H9 (cell line): ENCODE data around the gene MITD1. TPM values are rescaled to one million over a fixed set of nuclear protein-coding genes. Genes with fewer than 3 reads are reported as not detected.

ENCODE experiments used
- DNase-seq: peaks from one replicate; pipeline ENCODE4 v3.0.0-alpha.2; 2017
- H2AFZ ChIP-seq: one replicate; pipeline ENCODE4 v1.6.1; 2013; ENCODE audit warnings: mild to moderate bottlenecking, low read length, control low read depth, moderate library complexity
- H2AK5ac ChIP-seq: 2 replicates; pipeline ENCODE4 v1.6.1; 2013; ENCODE audit warnings: low read length, control low read depth, mixed read lengths; ENCODE audit not compliant: insufficient read length
- H2BK120ac ChIP-seq: one replicate; pipeline ENCODE4 v1.6.1; 2013; ENCODE audit warnings: low read depth, mild to moderate bottlenecking, low read length, control low read depth, inconsistent platforms; ENCODE audit not compliant: poor library complexity, severe bottlenecking
- H2BK12ac ChIP-seq: 2 replicates; pipeline ENCODE4 v1.6.1; 2013; ENCODE audit warnings: low read length, control low read depth, mixed read lengths, low read depth; ENCODE audit not compliant: insufficient read length
- H2BK15ac ChIP-seq: 2 replicates; pipeline ENCODE4 v1.6.1; 2013; ENCODE audit warnings: low read depth, low read length, control low read depth
- H2BK20ac ChIP-seq: one replicate; pipeline ENCODE4 v1.6.1; 2013; ENCODE audit warnings: low read depth, mild to moderate bottlenecking, low read length, control low read depth, inconsistent platforms; ENCODE audit not compliant: poor library complexity, severe bottlenecking
- H2BK5ac ChIP-seq: 2 replicates; pipeline ENCODE4 v1.6.1; 2013; ENCODE audit warnings: low read length, control low read depth, mixed read lengths; ENCODE audit not compliant: insufficient read length
- H3K14ac ChIP-seq: 2 replicates; pipeline ENCODE4 v1.6.1; 2013; ENCODE audit warnings: low read length, control low read depth; ENCODE audit not compliant: insufficient read depth
- H3K18ac ChIP-seq: 2 replicates; pipeline ENCODE4 v1.6.1; 2013; ENCODE audit warnings: low read depth, mild to moderate bottlenecking, mixed read lengths, low read length, control low read depth; ENCODE audit not compliant: insufficient read length
- H3K23ac ChIP-seq: 2 replicates; pipeline ENCODE4 v1.6.1; 2013; ENCODE audit warnings: low read length, control low read depth, mixed read lengths, low read depth; ENCODE audit not compliant: insufficient read length
- H3K23me2 ChIP-seq: 2 replicates; pipeline ENCODE4 v1.6.1; 2013; ENCODE audit warnings: low read depth, mild to moderate bottlenecking, mixed read lengths, low read length, control low read depth; ENCODE audit not compliant: insufficient read length, poor library complexity, severe bottlenecking
- H3K27ac ChIP-seq: 2 replicates; pipeline ENCODE4 v1.5.1; 2013; ENCODE audit warnings: low read length, control low read depth, mixed read lengths, low read depth; ENCODE audit not compliant: insufficient read length
- H3K27me3 ChIP-seq: 2 replicates; pipeline ENCODE4 v1.6.1; 2013; ENCODE audit warnings: low read length, control low read depth, inconsistent platforms; ENCODE audit not compliant: insufficient read depth
- H3K4ac ChIP-seq: 2 replicates; pipeline ENCODE4 v1.6.1; 2013; ENCODE audit warnings: low read depth, mild to moderate bottlenecking, control low read depth, inconsistent platforms, low read length, moderate library complexity
- H3K4me1 ChIP-seq: 2 replicates; pipeline ENCODE4 v1.6.1; 2013; ENCODE audit warnings: low read length, control low read depth, inconsistent platforms; ENCODE audit not compliant: insufficient read depth
- H3K4me2 ChIP-seq: 2 replicates; pipeline ENCODE4 v1.6.1; 2013; ENCODE audit warnings: low read length, control low read depth, mixed read lengths; ENCODE audit not compliant: insufficient read length, insufficient read depth
- H3K56ac ChIP-seq: 2 replicates; pipeline ENCODE4 v1.6.1; 2013; ENCODE audit warnings: low read depth, mild to moderate bottlenecking, mixed read lengths, low read length, control low read depth; ENCODE audit not compliant: insufficient read length
- H3K79me1 ChIP-seq: 2 replicates; pipeline ENCODE4 v1.6.1; 2013; ENCODE audit warnings: low read depth, mild to moderate bottlenecking, moderate library complexity, low read length, control low read depth, inconsistent platforms; ENCODE audit not compliant: insufficient read depth, poor library complexity, severe bottlenecking
- H3K79me2 ChIP-seq: 2 replicates; pipeline ENCODE4 v1.6.1; 2013; ENCODE audit warnings: low read length, control low read depth, inconsistent platforms; ENCODE audit not compliant: insufficient read depth
- H3K9ac ChIP-seq: 2 replicates; pipeline ENCODE4 v1.6.1; 2013; ENCODE audit warnings: low read length, control low read depth, mixed read lengths; ENCODE audit not compliant: insufficient read length; ENCODE audit errors: extremely low read depth
- H3K9me3 ChIP-seq: one replicate; pipeline ENCODE4 v1.6.1; 2013; ENCODE audit warnings: low read depth, low read length, inconsistent platforms; ENCODE audit not compliant: control insufficient read depth
- H3T11ph ChIP-seq: one replicate; pipeline ENCODE4 v1.6.1; 2013; ENCODE audit warnings: mild to moderate bottlenecking, low read length, control low read depth, inconsistent platforms
- H4K20me1 ChIP-seq: one replicate; pipeline ENCODE4 v1.6.1; 2013; ENCODE audit not compliant: control insufficient read depth, insufficient read length, insufficient read depth
- H4K5ac ChIP-seq: 2 replicates; pipeline ENCODE4 v1.6.1; 2013; ENCODE audit warnings: low read depth, mild to moderate bottlenecking, mixed read lengths, low read length, control low read depth; ENCODE audit not compliant: insufficient read length
- H4K8ac ChIP-seq: replicated peaks from 2 replicates; pipeline ENCODE4 v1.6.1; 2013; ENCODE audit warnings: low read length, control low read depth, mixed read lengths, low read depth; ENCODE audit not compliant: insufficient read length
- H4K91ac ChIP-seq: 2 replicates; pipeline ENCODE4 v1.6.1; 2013; ENCODE audit warnings: low read depth, mild to moderate bottlenecking, moderate library complexity, mixed read lengths, low read length, control low read depth; ENCODE audit not compliant: insufficient read length
- H3K27ac Mint-ChIP-seq, 3 experiments: 2 replicates in 2 of 3; 3 replicates in 1 of 3; pipeline ENCODE4 v1.8.0; 2020 to 2021; ENCODE audit warnings: mixed read lengths in 3 of 3, mild to moderate bottlenecking in 1 of 3, moderate library complexity in 1 of 3
- H3K27me3 Mint-ChIP-seq: 2 replicates; pipeline ENCODE4 v1.8.0; 2021; ENCODE audit warnings: low read depth, mild to moderate bottlenecking, moderate library complexity, mixed read lengths
- H3K36me3 Mint-ChIP-seq, 3 experiments: 2 replicates in 2 of 3; 3 replicates in 1 of 3; pipeline ENCODE4 v1.8.0; 2020 to 2021; ENCODE audit warnings: low read depth in 3 of 3, mixed read lengths in 3 of 3; ENCODE audit not compliant: insufficient read depth in 1 of 3
- H3K4me1 Mint-ChIP-seq, 2 experiments: 2 replicates each; pipeline ENCODE4 v1.8.0; 2020; ENCODE audit warnings: mixed read lengths in 2 of 2
- H3K4me3 Mint-ChIP-seq, 2 experiments: 2 replicates in 1 of 2; 3 replicates in 1 of 2; pipeline ENCODE4 v1.8.0; 2020 to 2021; ENCODE audit warnings: mild to moderate bottlenecking in 2 of 2, mixed read lengths in 2 of 2, moderate library complexity in 1 of 2
- H3K9me3 Mint-ChIP-seq, 2 experiments: 2 replicates in 1 of 2; 3 replicates in 1 of 2; pipeline ENCODE4 v1.8.0; 2020; ENCODE audit warnings: mild to moderate bottlenecking in 2 of 2, mixed read lengths in 2 of 2, moderate library complexity in 1 of 2
- CTCF ChIP-seq: fragments of 200-600 bp; sonication (generic); conservative IDR thresholded peaks from 3 replicates; pipeline ENCODE4 v1.8.0; 2021; ENCODE audit warnings: antibody characterized with exemption, mild to moderate bottlenecking
- WGBS: extraction: QIAGEN DNeasy Blood & Tissue Kit; methylation state at CpG from one replicate; pipeline ENCODE4 v1.1.7; 2013; ENCODE audit warnings: missing lambda C conversion rate, low lambda C conversion rate, mixed read lengths; ENCODE audit not compliant: insufficient read length; ENCODE audit errors: extremely low coverage; 5-methylcytosine and 5-hydroxymethylcytosine counted together
- total RNA-seq: library from RNA; stranded (reverse); gene quantifications from 2 replicates; pipeline ENCODE4 v1.2.1, GENCODE V29; 2021

The MITD1 gene
- total RNA-seq, 1 experiment from 2014 or later: 35.2 TPM

GRCh38 chr2:99140860-99141109 is 40.1 kb downstream of the MITD1 start:
- TF ChIP-seq CTCF: no peak
- H3K14ac ChIP-seq: no peak overlapping the region
- H2BK15ac ChIP-seq: no peak overlapping the region
- no CpG with 5 or more reads among the region's 21 CpGs for WGBS
- no peak overlapping the region for H4K8ac ChIP-seq
- H2BK120ac ChIP-seq: no peak overlapping the region
- H3K23ac ChIP-seq: no peak overlapping the region
- Mint-ChIP-seq H3K9me3 (peaks cover 14 to 24% of the 10 kb centered on the region in 2 experiments), H3K27me3 (peaks cover 4% of the 10 kb centered on the region; the same call in 1 of the 2 replicates), H3K27ac (peak overlapping the region; percentile 56 to 96 (median 91); a peak in 5 of 7 replicates), H3K36me3 (peaks cover 12 to 24% (median 15%) of the 10 kb centered on the region in 3 experiments), H3K4me1 (peaks cover 11 to 13% of the 10 kb centered on the region in 2 experiments), H3K4me3 (peak overlapping the region; percentile 91 to 96)
- H4K20me1 ChIP-seq: no peaks in the 10 kb centered on the region
- H3K27ac ChIP-seq: no peak overlapping the region
- H3T11ph ChIP-seq: no peak overlapping the region
- no peaks in the 10 kb centered on the region for H3K4me1 ChIP-seq
- H2BK20ac ChIP-seq: no peak overlapping the region
- H2AFZ ChIP-seq: no peak overlapping the region
- H3K9ac ChIP-seq: peak overlapping the region; percentile 64
- H3K4me2 ChIP-seq: peak overlapping the region; percentile 64
- H3K27me3 ChIP-seq: no peaks in the 10 kb centered on the region
- no peaks in the 10 kb centered on the region for H3K79me2 ChIP-seq
- no peaks in the 10 kb centered on the region for H3K9me3 ChIP-seq
- H3K23me2 ChIP-seq: peaks cover 4% of the 10 kb centered on the region
- no peak overlapping the region for H2BK12ac ChIP-seq
- no peak overlapping the region for H4K91ac ChIP-seq
- DNase-seq: no peak
- H2BK5ac ChIP-seq: no peak overlapping the region
- H3K56ac ChIP-seq: no peak overlapping the region
- no peaks in the 10 kb centered on the region for H3K79me1 ChIP-seq
- no peak overlapping the region for H2AK5ac ChIP-seq
- H3K18ac ChIP-seq: no peak overlapping the region
- no peak overlapping the region for H4K5ac ChIP-seq
- H3K4ac ChIP-seq: no peak overlapping the region
